Fibroblast of lung (primary cell): ENCODE results near the gene ZNF407. TPM values are rescaled to one million over a fixed set of nuclear protein-coding genes. Genes with fewer than 3 reads are reported as not detected.

ENCODE experiments used
- DNase-seq, 2 donors: peaks; one replicate each; pipeline versions ENCODE4 v3.0.0 to v3.0.0-alpha.2; 2010; ENCODE audit warnings: low read depth in 2 of 2
- H2AFZ ChIP-seq: 2 replicates; pipeline ENCODE4 v1.5.1; 2012; ENCODE audit warnings: low read length, control low read depth, inconsistent platforms
- H3K27ac ChIP-seq: 2 replicates; pipeline ENCODE4 v1.5.1; 2011; ENCODE audit warnings: low read length, control low read depth; ENCODE audit not compliant: insufficient read depth
- H3K27me3 ChIP-seq: 2 replicates; pipeline ENCODE4 v1.5.1; 2011; ENCODE audit warnings: mild to moderate bottlenecking, low read length; ENCODE audit not compliant: control insufficient read depth, insufficient read depth
- H3K36me3 ChIP-seq: 2 replicates; pipeline ENCODE4 v1.5.1; 2011; ENCODE audit warnings: low read length; ENCODE audit not compliant: control insufficient read depth, insufficient read depth
- H3K4me1 ChIP-seq: 2 replicates; pipeline ENCODE4 v1.5.1; 2011; ENCODE audit warnings: low read length; ENCODE audit not compliant: control insufficient read depth, insufficient read depth; ENCODE audit errors: extremely low read depth
- H3K4me2 ChIP-seq: 2 replicates; pipeline ENCODE4 v1.5.1; 2011; ENCODE audit warnings: low read length, control low read depth; ENCODE audit not compliant: insufficient read depth; ENCODE audit errors: extremely low read depth
- H3K4me3 ChIP-seq, 4 experiments: fragments of 200-600 bp in 1 of 4; sonication (generic) in 1 of 4; replicated peaks in 1 of 4; 2 replicates each; pipeline ENCODE4 v1.5.1; 2011 to 2016; ENCODE audit warnings: low read length in 4 of 4, low read depth in 3 of 4, mild to moderate bottlenecking in 3 of 4, control low read depth in 2 of 4, inconsistent platforms in 1 of 4, mixed read lengths in 1 of 4; ENCODE audit not compliant: insufficient read depth in 1 of 4; ENCODE audit errors: control extremely low read depth in 1 of 4
- H3K79me2 ChIP-seq: 2 replicates; pipeline ENCODE4 v1.5.1; 2012; ENCODE audit warnings: mild to moderate bottlenecking, low read length, inconsistent platforms; ENCODE audit not compliant: control insufficient read depth, insufficient read depth
- H3K9ac ChIP-seq: 2 replicates; pipeline ENCODE4 v1.5.1; 2011; ENCODE audit warnings: mild to moderate bottlenecking, low read length, control low read depth; ENCODE audit not compliant: insufficient read depth
- H3K9me3 ChIP-seq: 2 replicates; pipeline ENCODE4 v1.5.1; 2012; ENCODE audit warnings: low read depth, low read length; ENCODE audit not compliant: control insufficient read depth, insufficient read depth
- H4K20me1 ChIP-seq: 2 replicates; pipeline ENCODE4 v1.5.1; 2011; ENCODE audit warnings: low read length; ENCODE audit not compliant: control insufficient read depth, insufficient read depth; ENCODE audit errors: extremely low read depth
- CTCF ChIP-seq, 2 donors: IDR thresholded peaks in 1 of 2; conservative IDR thresholded peaks in 1 of 2; 1 replicate in 1 of 2; 2 replicates in 1 of 2; pipeline ENCODE4 v1.5.1; 2011 to 2012; ENCODE audit warnings: low read length in 2 of 2, control low read depth in 1 of 2, inconsistent platforms in 1 of 2, low read depth in 1 of 2, mild to moderate bottlenecking in 1 of 2
- EZH2 ChIP-seq: IDR thresholded peaks from 2 replicates; pipeline ENCODE4 v1.5.1; 2012; ENCODE audit warnings: low read length, control low read depth, mild to moderate bottlenecking; ENCODE audit errors: missing control alignments
- polyA plus RNA-seq, 2 donors: library from polyadenylated mRNA; depleted of rRNA in 1 of 2; stranded (reverse) in 1 of 2; unstranded in 1 of 2; fragments of >200 nt; gene quantifications; 2 replicates each; pipeline ENCODE4 v1.2.1, GENCODE V29; 2011 to 2012; ENCODE audit warnings: missing spikeins in 1 of 2
- total RNA-seq: library from RNA; depleted of rRNA; stranded (reverse); fragments of >200 nt; gene quantifications from 2 replicates; pipeline ENCODE4 v1.2.1, GENCODE V29; 2014

Gene ZNF407
- total and polyA plus RNA-seq, 2 donors (not counting 1 experiment from before 2014, with no cell fraction given) = 5.1 to 12.6 TPM

GRCh38 chr18:74709452-74709851 is 111.8 kb downstream of the ZNF407 start:
- Histone ChIP-seq H3K9me3 (no peaks in the 10 kb centered on the region), H4K20me1 (no peaks in the 10 kb centered on the region), H3K9ac (no peak overlapping the region), H3K4me1 (no peaks in the 10 kb centered on the region), H3K27me3 (no peaks in the 10 kb centered on the region), H3K4me3 (no peak overlapping the region), H3K79me2 (no peaks in the 10 kb centered on the region), H2AFZ (no peak overlapping the region), H3K27ac (no peak overlapping the region), H3K36me3 (no peaks in the 10 kb centered on the region), H3K4me2 (no peak overlapping the region)
- DNase-seq = no peak
- TF ChIP-seq CTCF (conservative IDR thresholded peaks at IDR 0.05 in 1 of 2, IDR thresholded peaks at IDR 0.05 in 1 of 2; ENCODE audit: low read depth in 1 of 2, low read length in 2 of 2) (no peak), EZH2 (no peak)

- H4K20me1 ChIP-seq = no peaks in the 10 kb centered on the region
These were observed 116.5 kb downstream of the ZNF407 start for GRCh38 chr18:74714120-74714519.

GRCh38 chr18:74714791-74715190 is 117.1 kb downstream of the ZNF407 start:
- H3K4me2 ChIP-seq = no peak overlapping the region
- H3K4me3 ChIP-seq = no peak overlapping the region
- H2AFZ ChIP-seq = no peak overlapping the region
- no peak for DNase-seq
- H4K20me1 ChIP-seq = no peaks in the 10 kb centered on the region
- no peak overlapping the region for H3K27ac ChIP-seq
- H3K4me1 ChIP-seq = no peaks in the 10 kb centered on the region
- H3K79me2 ChIP-seq = no peaks in the 10 kb centered on the region
- no peaks in the 10 kb centered on the region for H3K9me3 ChIP-seq
- no peaks in the 10 kb centered on the region for H3K27me3 ChIP-seq
- TF ChIP-seq EZH2 = no peak
- no peak for TF ChIP-seq CTCF (conservative IDR thresholded peaks at IDR 0.05 in 1 of 2, IDR thresholded peaks at IDR 0.05 in 1 of 2; ENCODE audit: low read depth in 1 of 2, low read length in 2 of 2)
- no peaks in the 10 kb centered on the region for H3K36me3 ChIP-seq
- no peak overlapping the region for H3K9ac ChIP-seq

More at GRCh38 chr18:74714120-74714519, 116.5 kb downstream of the ZNF407 start:
- no peak overlapping the region for H3K4me3 ChIP-seq
- DNase-seq = no peak
- no peak overlapping the region for H3K27ac ChIP-seq
- H3K4me2 ChIP-seq = no peak overlapping the region
- TF ChIP-seq EZH2 = no peak
- TF ChIP-seq CTCF (conservative IDR thresholded peaks at IDR 0.05 in 1 of 2, IDR thresholded peaks at IDR 0.05 in 1 of 2; ENCODE audit: low read depth in 1 of 2, low read length in 2 of 2) = no peak
- H3K4me1 ChIP-seq = no peaks in the 10 kb centered on the region
- no peaks in the 10 kb centered on the region for H3K27me3 ChIP-seq
- no peaks in the 10 kb centered on the region for H3K36me3 ChIP-seq
- H2AFZ ChIP-seq = no peak overlapping the region
- no peaks in the 10 kb centered on the region for H3K9me3 ChIP-seq
- H3K79me2 ChIP-seq = no peaks in the 10 kb centered on the region
- no peak overlapping the region for H3K9ac ChIP-seq
